Kidney (tissue), 14 donors: ENCODE data around the gene ITGB5. TPM values are rescaled to one million over a fixed set of nuclear protein-coding genes. Genes with fewer than 3 reads are reported as not detected.
A peak's percentile ranks its signal among the peaks of the same experiment; 100 is the strongest.

Experiments
- DNase-seq, 5 donors: peaks; one replicate each; pipeline ENCODE4 v3.0.0-alpha.2; 2013 to 2020
- FAIRE-seq: peaks from 2 replicates; lab custom pipeline; 2012; peaks lifted over from hg19 to GRCh38; lab: Jason Lieb, UNC
- H3K27ac ChIP-seq, 2 donors: one replicate each; pipeline ENCODE4 v1.7.0; 2013; ENCODE audit warnings: low read depth in 2 of 2, low read length in 2 of 2, inconsistent platforms in 1 of 2
- H3K27me3 ChIP-seq: one replicate; pipeline ENCODE4 v1.7.1; 2013; ENCODE audit warnings: low read length, inconsistent platforms; ENCODE audit not compliant: control insufficient read depth, insufficient read depth
- H3K36me3 ChIP-seq, 3 donors: one replicate each; pipeline versions ENCODE4 v1.7.0 to v1.7.1; 2013; ENCODE audit warnings: low read length in 3 of 3, control low read depth in 1 of 3, inconsistent platforms in 1 of 3; ENCODE audit not compliant: insufficient read depth in 3 of 3, control insufficient read depth in 2 of 3
- H3K4me1 ChIP-seq, 3 donors: one replicate each; pipeline versions ENCODE4 v1.7.0 to v1.7.1; 2013; ENCODE audit warnings: low read length in 3 of 3, inconsistent platforms in 1 of 3, low read depth in 1 of 3; ENCODE audit not compliant: control insufficient read depth in 2 of 3, insufficient read depth in 2 of 3
- H3K4me3 ChIP-seq, 3 donors: one replicate each; pipeline versions ENCODE4 v1.7.0 to v1.8.1; 2013; ENCODE audit warnings: low read length in 3 of 3, control low read depth in 1 of 3, inconsistent platforms in 1 of 3
- H3K9ac ChIP-seq, 3 donors: one replicate each; pipeline versions ENCODE4 v1.7.0 to v1.7.1; 2013; ENCODE audit warnings: low read length in 3 of 3, control low read depth in 1 of 3, inconsistent platforms in 1 of 3
- H3K9me3 ChIP-seq, 3 donors: one replicate each; pipeline versions ENCODE4 v1.7.0 to v1.7.1; 2013; ENCODE audit warnings: low read length in 3 of 3, control low read depth in 1 of 3, inconsistent platforms in 1 of 3; ENCODE audit not compliant: control insufficient read depth in 2 of 3, insufficient read depth in 1 of 3
- CTCF ChIP-seq: IDR thresholded peaks from 3 replicates; pipeline ENCODE4 v1.5.1; 2012; ENCODE audit warnings: mild to moderate bottlenecking, moderate library complexity, borderline replicate concordance; ENCODE audit not compliant: insufficient read depth; ENCODE audit errors: extremely low read depth
- intact Hi-C: fragments of 100-400 bp; cut with DNase I; formaldehyde crosslinking; loops from one replicate; pipeline ENCODE4 v1.11.1; 2022
- polyA plus RNA-seq: library from polyadenylated mRNA; stranded (reverse); fragments of 350-450 nt; fragmentation: Illumina TruSeq; extraction: RNeasy Lipid Tissue Mini Kit (QIAGEN cat#74804); gene quantifications from one replicate; pipeline ENCODE4 v1.2.3, GENCODE V29; 2014; ENCODE audit warnings: low read depth, low replicate concordance; ENCODE audit not compliant: insufficient read depth
- total RNA-seq: library from RNA; stranded (reverse); fragmentation: NEBNext Ultra II Directional; extraction: Animal tissue kit (Norgen Biotek cat#: 25700); gene quantifications from one replicate; pipeline ENCODE4 v1.2.1, GENCODE V29; 2021
- donor health status: control.
- donor health status: control.
- donor health status: control.
- donor health status: control.
- donor health status: control.
- donor health status: DM: yes; HTN: yes; CAD: no.
- donor health status: Normal renal cell carcinoma (clear cell type).

The ITGB5 gene
- total and polyA plus RNA-seq, 2 donors from 2014 or later, result 115 TPM

DNA sequence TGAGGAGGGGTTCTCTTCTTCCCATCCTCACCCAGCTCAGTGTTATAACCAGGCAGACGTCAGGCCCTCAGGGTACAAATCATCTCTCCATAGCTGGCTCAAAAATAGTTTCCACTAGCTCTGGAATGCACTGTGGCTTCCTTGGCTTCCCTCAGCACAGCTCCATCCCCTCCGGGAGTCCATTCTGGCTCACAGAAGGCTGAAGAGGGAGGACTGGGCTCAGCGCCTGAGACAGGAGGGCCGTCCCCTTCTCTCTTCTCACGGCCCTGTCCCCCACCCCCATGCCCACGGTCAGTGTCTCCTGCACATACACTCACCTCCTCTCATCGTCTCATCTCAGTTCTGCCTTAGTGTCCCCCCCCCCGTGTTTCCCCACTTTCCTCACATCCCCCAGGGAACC is 106.8 kb downstream of the ITGB5 start:
- intact Hi-C loops, result no loop called here
- Histone ChIP-seq H3K4me3 (no peak overlapping the region), H3K9ac (peak overlapping the region in 1 of 3 donors; percentile 63)

DNA sequence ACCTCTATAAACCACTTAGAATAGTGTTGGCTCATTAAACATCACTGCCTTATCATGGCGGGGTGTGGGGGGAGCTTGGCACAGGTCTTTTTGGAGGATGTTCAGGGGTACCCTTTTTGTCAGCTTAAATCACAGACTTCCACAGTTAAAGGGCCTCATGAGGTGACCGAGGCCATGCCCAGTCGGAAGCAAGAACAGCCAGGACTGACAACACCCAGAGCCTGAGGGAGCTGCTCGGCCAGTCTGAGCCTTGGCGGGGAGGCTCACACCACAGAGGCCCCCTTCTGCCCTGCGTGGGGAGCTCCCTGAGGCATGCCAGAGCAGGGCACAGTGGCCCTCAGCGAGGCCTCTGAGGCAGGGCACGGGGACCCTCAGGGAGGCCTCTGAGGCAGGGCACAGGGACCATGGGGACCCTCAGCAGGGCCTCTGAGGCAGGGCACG is 107.4 kb downstream of the ITGB5 start:
- Histone ChIP-seq H3K9ac (peak overlapping the region in 1 of 3 donors; percentile 63), H3K27ac (peak overlapping the region; percentile 86 to 95), H3K9me3 (no peaks in the 10 kb centered on the region), H3K36me3 (peaks cover 0 to 5% (median 0%) of the 10 kb centered on the region in 3 donors), H3K27me3 (no peaks in the 10 kb centered on the region), H3K4me1 (peaks cover 0 to 42% (median 39%) of the 10 kb centered on the region in 3 donors), H3K4me3 (no peak overlapping the region)
- intact Hi-C loops, result no loop called here
- peak in 1 of 5 donors; percentile 76 for DNase-seq
- FAIRE-seq, result no peak
- no peak for TF ChIP-seq CTCF

More for the DNA sequence above, 106.8 kb downstream of the ITGB5 start:
- FAIRE-seq (no peak), DNase-seq (peak in 4 of 5 donors; percentile 26 to 84 (median 57))
- Histone ChIP-seq H3K36me3 (peaks cover 0 to 5% (median 0%) of the 10 kb centered on the region in 3 donors), H3K9me3 (no peaks in the 10 kb centered on the region), H3K27ac (peak overlapping the region; percentile 86 to 95), H3K4me1 (peaks cover 0 to 39% (median 34%) of the 10 kb centered on the region in 3 donors), H3K27me3 (no peaks in the 10 kb centered on the region)
- no peak for TF ChIP-seq CTCF

- FAIRE-seq (no peak), DNase-seq (no peak)
- no peak for TF ChIP-seq CTCF
- peaks cover 0 to 3% (median 0%) of the 10 kb centered on the region in 3 donors for H3K36me3 ChIP-seq
- no peaks in the 10 kb centered on the region for H3K27me3 ChIP-seq
- peak overlapping the region in 1 of 3 donors; percentile 10 for H3K9ac ChIP-seq
- H3K4me3 ChIP-seq, result no peak overlapping the region
- no peaks in the 10 kb centered on the region for H3K9me3 ChIP-seq
- intact Hi-C loops, result no loop called here
- peak overlapping the region; percentile 86 to 95 for H3K27ac ChIP-seq
- H3K4me1 ChIP-seq, result peaks cover 0 to 46% (median 44%) of the 10 kb centered on the region in 3 donors
Observed at GRCh38 chr3:124779116-124779515, 108.0 kb downstream of the ITGB5 start.
